AG04450 (cell line): ENCODE results near the gene PAM16. TPM values are rescaled to one million over a fixed set of nuclear protein-coding genes. Genes with fewer than 3 reads are reported as not detected.

Experiments
- CTCF ChIA-PET: fragments of 300-600, 350-600 bp; formaldehyde crosslinking; extraction: SDS; loops from one replicate; lab custom pipeline; 2022; ENCODE audit warnings: antibody characterized with exemption, inconsistent platforms; lab: Charles Lee
- POLR2A ChIA-PET: fragments of 350-600 bp; formaldehyde crosslinking; extraction: SDS; loops from one replicate; lab custom pipeline; 2021; ENCODE audit warnings: antibody characterized with exemption, inconsistent platforms; lab: Yijun Ruan, JAX
- DNase-seq: peaks from one replicate; pipeline ENCODE4 v3.0.0-alpha.2; 2011; ENCODE audit warnings: low read depth, low spot score
- H3K27ac ChIP-seq: one replicate; pipeline ENCODE4 v1.5.1; 2012; ENCODE audit warnings: low read depth, low read length, control low read depth
- H3K27me3 ChIP-seq: one replicate; pipeline ENCODE4 v1.6.0; 2012; ENCODE audit warnings: low read length; ENCODE audit not compliant: control insufficient read depth, insufficient read depth
- H3K4me3 ChIP-seq: 2 replicates; pipeline ENCODE4 v1.5.1; 2011; ENCODE audit warnings: mild to moderate bottlenecking, low read depth, low read length, control low read depth
- H3K9me3 ChIP-seq: 2 replicates; pipeline ENCODE4 v1.5.1; 2012; ENCODE audit warnings: low read length; ENCODE audit not compliant: control insufficient read depth, insufficient read depth
- polyA plus RNA-seq: library from polyadenylated mRNA; depleted of rRNA; stranded (reverse); fragments of >200 nt; gene quantifications from 2 replicates; pipeline ENCODE4 v1.2.3, GENCODE V29; 2011
- TF ChIP-seq, protein P1 (sequence below): IDR thresholded peaks from 2 replicates; pipeline ENCODE4 v1.5.1; 2011; ENCODE audit warnings: low read depth, low read length, control low read depth, inconsistent platforms

The PAM16 gene
- polyA plus RNA-seq, 1 experiment, result 18.4 TPM

DNA sequence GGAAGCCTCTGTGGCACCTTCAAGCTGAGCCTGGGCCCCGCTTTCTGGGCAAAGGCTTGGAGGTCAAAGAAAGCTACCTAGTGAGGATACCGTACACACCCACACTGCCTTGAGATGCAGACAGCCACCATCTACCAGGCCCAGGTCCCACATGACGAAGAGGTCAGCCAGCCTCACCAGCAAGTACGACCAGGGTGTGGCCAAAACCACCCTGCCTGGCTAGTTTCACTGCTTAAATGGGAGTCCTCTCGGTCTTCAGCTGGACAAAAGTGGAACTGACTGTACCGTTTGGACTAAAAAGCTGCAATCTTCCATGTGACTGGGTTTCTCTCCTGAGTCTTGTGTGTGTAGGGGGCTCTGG lies 42.1 kb upstream of the PAM16 start:
- H3K27me3 ChIP-seq, result no peaks in the 10 kb centered on the region
- POLR2A ChIA-PET, result interaction anchor here (0.6 to 2.8 kb wide), 6 partner anchors 18 to 544 kb away, joined by 3 to 34 read pairs (median 6); partner anchors contain the start of gene VASN
- no peaks in the 10 kb centered on the region for H3K9me3 ChIP-seq
- DNase-seq, result no peak
- H3K4me3 ChIP-seq, result no peak overlapping the region
- CTCF ChIA-PET, result interaction anchor here (0.5 to 7.8 kb wide), 3 partner anchors 11 to 194 kb away, joined by 5 to 120 read pairs (median 10); no protein-coding TSS in a partner anchor
- TF ChIP-seq, protein P1, sequence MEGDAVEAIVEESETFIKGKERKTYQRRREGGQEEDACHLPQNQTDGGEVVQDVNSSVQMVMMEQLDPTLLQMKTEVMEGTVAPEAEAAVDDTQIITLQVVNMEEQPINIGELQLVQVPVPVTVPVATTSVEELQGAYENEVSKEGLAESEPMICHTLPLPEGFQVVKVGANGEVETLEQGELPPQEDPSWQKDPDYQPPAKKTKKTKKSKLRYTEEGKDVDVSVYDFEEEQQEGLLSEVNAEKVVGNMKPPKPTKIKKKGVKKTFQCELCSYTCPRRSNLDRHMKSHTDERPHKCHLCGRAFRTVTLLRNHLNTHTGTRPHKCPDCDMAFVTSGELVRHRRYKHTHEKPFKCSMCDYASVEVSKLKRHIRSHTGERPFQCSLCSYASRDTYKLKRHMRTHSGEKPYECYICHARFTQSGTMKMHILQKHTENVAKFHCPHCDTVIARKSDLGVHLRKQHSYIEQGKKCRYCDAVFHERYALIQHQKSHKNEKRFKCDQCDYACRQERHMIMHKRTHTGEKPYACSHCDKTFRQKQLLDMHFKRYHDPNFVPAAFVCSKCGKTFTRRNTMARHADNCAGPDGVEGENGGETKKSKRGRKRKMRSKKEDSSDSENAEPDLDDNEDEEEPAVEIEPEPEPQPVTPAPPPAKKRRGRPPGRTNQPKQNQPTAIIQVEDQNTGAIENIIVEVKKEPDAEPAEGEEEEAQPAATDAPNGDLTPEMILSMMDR, result no peak
- peak overlapping the region; percentile 87 for H3K27ac ChIP-seq

- Histone ChIP-seq H3K9me3 (no peaks in the 10 kb centered on the region; the same call in 1 of the 2 replicates), H3K27me3 (no peaks in the 10 kb centered on the region), H3K27ac (peak overlapping the region; percentile 87), H3K4me3 (no peak overlapping the region)
- POLR2A ChIA-PET, result interaction anchor here (0.6 to 2.8 kb wide), 8 partner anchors 10 to 543 kb away, joined by 3 to 34 read pairs (median 5); partner anchors contain the start of gene VASN
- peak; percentile 79 for DNase-seq
- TF ChIP-seq, protein P1, result no peak
- CTCF ChIA-PET, result interaction anchor here (0.5 to 7.8 kb wide), 3 partner anchors 11 to 193 kb away, joined by 5 to 120 read pairs (median 10); no protein-coding TSS in a partner anchor
These were observed 41.5 kb upstream of the PAM16 start for GRCh38 chr16:4392382-4393239.

GRCh38 chr16:4391631-4392381 lies 40.7 kb upstream of the PAM16 start:
- Histone ChIP-seq H3K27me3 (no peaks in the 10 kb centered on the region), H3K4me3 (no peak overlapping the region), H3K9me3 (no peaks in the 10 kb centered on the region; the same call in 1 of the 2 replicates), H3K27ac (peak overlapping the region; percentile 87)
- POLR2A ChIA-PET, result interaction anchor here (0.7 to 2.8 kb wide), 5 partner anchors 11 to 21 kb away, joined by 3 to 34 read pairs (median 6); partner anchors contain the start of gene VASN
- CTCF ChIA-PET, result interaction anchor here (7.8 kb wide), 1 partner anchor 12 kb away, joined by 120 read pairs; no protein-coding TSS in a partner anchor
- no peak for DNase-seq
- TF ChIP-seq, protein P1, result no peak

DNA sequence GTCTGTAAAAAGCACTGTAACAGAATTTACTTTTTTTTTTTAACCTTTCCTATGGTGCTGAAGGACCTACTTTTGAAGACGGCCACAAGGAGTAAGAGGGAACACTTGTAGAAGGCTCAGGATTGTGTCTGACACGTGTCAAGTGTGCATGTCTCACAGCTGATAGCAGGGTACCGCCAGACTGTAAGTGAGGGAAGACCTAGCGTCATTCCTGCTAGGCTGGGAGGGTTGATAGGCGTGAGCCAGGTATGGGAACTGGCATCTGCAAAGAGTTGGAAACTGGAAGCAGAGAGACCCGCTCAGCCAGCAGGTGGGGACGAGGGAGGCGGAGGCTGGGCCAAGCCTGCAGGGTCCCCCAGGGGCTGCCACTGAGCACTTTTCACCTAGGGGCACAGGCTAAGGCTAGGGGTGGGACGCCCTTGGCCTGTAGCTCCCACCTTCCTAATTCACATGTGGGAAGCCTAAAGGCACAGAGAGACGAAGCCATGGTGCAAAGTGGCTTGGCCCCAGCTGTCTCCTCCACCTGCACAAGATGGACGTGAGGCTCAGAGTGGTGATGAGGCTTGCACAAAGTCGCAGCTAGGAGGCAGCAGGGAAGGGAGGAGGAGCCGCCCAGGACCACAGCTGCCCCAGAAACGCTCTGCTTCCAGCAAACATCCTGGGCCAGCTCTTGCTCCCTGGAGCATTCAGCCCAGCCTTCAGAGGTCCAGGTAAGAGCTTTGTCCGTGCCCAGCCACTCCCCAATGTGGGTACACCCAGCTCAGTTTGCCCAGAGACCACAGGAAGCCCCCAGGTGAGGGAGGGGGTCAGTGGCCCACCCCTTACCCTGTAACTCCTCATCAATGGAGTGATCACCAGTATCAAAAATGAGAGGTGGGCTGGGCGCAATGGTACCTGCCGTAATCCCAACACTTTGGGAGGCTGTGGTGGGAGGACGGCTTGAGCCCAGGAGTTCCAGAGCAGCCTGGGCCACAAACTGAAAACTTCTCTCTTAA lies 39.4 kb upstream of the PAM16 start:
- TF ChIP-seq, protein P1, result peak; percentile 22
- no peaks in the 10 kb centered on the region for H3K27me3 ChIP-seq
- H3K4me3 ChIP-seq, result no peak overlapping the region
- no peak for DNase-seq
- no peak overlapping the region for H3K27ac ChIP-seq
- ChIA-PET POLR2A (interaction anchor here (1.4 to 1.6 kb wide), 2 partner anchors 15 to 41 kb away, joined by 3 to 4 read pairs; no protein-coding TSS in a partner anchor), CTCF (interaction anchor here (1.4 to 7.8 kb wide), 2 partner anchors 13 to 31 kb away, joined by 3 to 120 read pairs; no protein-coding TSS in a partner anchor)
- H3K9me3 ChIP-seq, result no peaks in the 10 kb centered on the region; the same call in 1 of the 2 replicates
